Measurements from ENCODE around the gene DNLZ.

Gene DNLZ

GRCh38 chr9:136314944-136315343 is 48.6 kb downstream of the DNLZ start:
- FAIRE-seq = no peak

DNA sequence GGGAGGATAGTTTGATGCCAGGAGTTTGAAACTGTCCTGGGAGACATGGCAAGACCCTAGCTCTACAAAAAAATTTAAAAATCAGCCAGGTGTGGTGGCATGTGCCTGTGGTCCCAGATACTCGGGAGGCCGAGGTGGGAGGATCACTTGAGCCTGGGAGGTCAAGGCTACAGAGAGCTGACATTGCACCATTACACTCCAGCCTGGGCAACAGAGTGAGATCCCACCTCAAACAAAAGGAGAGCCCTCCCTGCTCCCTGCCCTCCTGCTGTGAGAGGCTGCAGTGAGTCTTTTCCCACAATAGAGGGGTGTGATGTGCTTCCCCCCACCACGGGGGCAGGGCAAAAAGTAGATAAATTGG is 49.5 kb downstream of the DNLZ start:
- no peak for FAIRE-seq

DNA sequence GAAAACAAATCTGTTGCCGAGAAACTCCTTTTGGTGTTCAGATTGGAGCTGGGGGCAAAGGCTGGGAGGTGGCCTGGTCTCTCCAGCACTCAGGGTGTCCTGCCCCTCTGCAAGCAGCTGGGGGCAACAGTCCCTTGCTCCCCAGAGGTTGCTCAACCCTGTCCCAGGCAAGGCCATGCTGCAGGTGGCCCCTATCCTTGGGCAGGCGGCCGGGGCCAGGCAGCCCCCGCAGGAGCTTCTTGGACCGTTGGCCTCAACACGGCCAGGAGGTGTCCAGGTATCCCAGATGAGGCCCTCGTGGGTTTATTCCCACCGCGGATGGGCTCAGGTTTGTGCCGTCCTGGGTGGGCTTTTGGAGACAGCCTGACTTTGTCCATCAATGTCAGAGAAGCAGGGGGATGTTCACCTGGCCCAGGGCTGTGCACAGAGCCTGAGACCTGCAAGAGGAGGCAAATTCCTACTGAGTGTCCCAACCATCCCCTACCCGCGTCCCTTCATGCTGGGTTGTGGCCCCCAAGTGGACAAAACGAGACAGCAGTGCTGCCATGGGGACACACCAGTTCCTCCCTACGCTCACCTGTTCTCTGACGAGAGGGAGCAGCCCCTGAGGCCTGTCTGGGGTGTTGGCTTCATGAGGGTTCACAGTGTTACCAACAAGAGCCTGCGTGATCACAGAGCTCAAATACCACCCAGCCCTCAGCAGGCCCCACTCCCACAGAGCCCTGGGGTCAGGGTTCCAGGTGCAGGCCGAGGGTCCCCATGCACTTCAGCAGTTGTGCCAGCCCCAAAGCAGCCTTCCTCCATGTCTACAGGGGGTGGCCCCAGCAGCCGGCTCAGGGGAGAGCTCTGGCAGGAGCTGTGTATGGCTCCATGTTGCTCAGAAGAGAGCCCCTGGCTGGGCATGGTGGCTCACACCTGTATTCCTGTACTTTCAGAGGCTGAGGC is 50.2 kb downstream of the DNLZ start:
- no peak for FAIRE-seq

DNA sequence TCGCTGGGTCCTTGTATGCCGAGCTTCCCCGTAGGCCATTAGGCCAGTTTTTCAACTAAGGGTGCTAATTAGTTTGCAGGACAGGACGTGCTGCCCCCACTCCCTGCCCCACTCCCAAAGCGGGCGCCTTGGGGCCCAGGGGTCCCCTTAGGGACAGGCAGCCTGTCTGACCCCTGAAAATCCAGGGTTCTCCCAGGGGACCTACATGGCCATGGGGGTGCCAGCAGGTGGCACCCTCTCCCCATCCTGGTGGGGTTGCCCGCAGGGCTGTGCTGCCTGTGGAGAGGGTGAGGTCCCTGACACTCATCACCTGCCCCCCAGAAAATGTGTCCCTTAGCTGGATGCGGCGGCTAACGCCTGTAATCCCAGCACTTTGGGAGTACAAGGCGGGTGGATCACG is 51.1 kb downstream of the DNLZ start:
- no peak for FAIRE-seq

DNA sequence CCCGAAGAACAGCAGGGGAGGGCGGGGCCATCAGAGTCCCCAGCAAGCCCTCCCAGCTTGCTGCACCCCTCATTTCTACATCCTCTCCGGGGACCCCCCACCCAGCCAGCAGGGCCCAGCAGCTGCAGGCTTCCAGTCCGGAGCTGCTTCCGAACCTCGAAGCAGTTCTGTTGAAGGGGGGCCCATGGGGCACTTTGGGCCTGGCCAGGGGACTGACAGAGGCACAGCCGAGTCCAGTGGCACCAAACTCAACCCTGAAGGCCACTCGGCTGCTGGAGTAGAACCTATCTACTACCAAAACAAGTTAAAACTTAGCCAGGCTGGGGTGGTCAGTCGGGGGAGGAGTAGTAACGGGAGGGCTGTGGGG is 51.6 kb downstream of the DNLZ start:
- FAIRE-seq = no peak

DNA sequence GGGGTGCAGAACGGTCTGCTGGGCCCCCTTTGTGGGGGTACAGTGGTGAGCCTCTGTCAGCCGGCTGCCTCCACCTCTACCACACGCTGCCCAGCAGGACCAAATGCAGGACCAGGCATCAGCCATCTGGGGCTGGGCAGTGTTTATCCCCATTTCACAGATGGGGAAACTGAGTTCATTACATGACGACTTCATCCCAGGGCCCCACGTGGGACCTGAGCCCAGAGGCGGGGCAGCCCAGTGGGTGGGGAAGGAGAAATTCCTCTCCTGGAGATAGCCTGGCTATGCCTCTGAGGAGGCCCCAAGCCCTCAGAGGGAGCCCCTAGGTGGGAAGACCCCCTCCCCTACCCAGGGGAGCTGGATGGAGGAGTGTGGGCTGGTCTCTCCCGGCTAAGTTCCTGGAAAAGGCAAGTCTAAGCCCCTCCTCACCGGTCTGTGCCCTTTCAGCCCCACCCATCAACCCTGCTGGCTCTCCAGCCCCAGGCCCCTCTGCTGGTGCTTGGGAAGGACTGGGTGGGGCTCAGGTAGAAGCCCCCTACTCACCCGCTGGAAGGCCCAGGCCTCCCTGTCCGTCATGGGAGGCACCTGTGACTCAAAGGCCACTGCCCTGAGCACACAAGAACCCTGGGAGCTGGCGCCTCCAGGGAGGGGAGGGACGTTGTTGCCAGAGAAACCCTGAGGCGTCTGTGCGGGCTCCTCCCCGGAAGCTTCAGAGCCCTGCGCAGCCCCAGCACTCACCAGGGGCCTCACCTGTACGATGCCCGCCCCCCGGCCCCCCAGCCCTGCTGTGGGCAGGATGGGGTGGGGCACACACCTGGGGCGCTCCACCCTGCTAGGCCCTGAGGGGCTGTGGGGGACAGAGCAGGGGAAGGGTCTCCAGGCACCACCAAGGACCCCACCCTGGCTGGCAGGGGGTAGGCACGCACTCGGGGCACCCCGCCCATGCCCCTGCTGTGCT is 52.2 kb downstream of the DNLZ start:
- no peak for FAIRE-seq

GRCh38 chr9:136310273-136311030 is 53.1 kb downstream of the DNLZ start:
- no peak for FAIRE-seq

DNA sequence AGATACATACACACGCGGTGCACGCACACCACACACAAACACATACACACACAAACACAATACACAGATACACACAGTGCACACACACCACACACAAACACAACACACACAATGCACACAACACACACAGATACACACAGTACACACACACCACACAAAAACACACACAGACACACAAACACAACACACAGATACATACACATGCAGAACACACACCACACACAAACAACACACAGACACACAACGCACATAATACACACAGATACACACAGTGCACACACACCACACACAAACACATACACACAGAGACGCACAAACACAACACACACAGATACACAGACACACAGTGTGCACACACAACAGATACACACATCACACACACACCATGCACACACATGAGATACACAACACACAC is 53.7 kb downstream of the DNLZ start:
- FAIRE-seq = no peak
